ENCODE results near the gene SGCA. TPM values are rescaled to one million over a fixed set of nuclear protein-coding genes. Genes with fewer than 3 reads are reported as not detected.
A peak's percentile ranks its signal among the peaks of the same experiment; 100 is the strongest.

The SGCA gene
- total and polyA plus RNA-seq, 2 of the 13 experiments (the other 11 are each of a cell fraction or from before 2014, with no cell fraction given), result not detected

- TF ChIP-seq U2AF1 (optimal IDR thresholded peaks at IDR 0.05; ENCODE audit: low read depth, low read length), result peak; percentile 67
- TF ChIP-seq TAF15 (IDR thresholded peaks at IDR 0.05; ENCODE audit: low read depth, low read length, poor library complexity, severe bottlenecking), result no peak
- no peak for TF ChIP-seq ZFP37 (CRISPR knock-in tag; IDR thresholded peaks at IDR 0.05; ENCODE audit: borderline replicate concordance)
- TF ChIP-seq, protein P1, sequence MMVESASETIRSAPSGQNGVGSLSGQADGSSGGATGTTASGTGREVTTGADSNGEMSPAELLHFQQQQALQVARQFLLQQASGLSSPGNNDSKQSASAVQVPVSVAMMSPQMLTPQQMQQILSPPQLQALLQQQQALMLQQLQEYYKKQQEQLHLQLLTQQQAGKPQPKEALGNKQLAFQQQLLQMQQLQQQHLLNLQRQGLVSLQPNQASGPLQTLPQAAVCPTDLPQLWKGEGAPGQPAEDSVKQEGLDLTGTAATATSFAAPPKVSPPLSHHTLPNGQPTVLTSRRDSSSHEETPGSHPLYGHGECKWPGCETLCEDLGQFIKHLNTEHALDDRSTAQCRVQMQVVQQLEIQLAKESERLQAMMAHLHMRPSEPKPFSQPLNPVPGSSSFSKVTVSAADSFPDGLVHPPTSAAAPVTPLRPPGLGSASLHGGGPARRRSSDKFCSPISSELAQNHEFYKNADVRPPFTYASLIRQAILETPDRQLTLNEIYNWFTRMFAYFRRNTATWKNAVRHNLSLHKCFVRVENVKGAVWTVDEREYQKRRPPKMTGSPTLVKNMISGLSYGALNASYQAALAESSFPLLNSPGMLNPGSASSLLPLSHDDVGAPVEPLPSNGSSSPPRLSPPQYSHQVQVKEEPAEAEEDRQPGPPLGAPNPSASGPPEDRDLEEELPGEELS (CRISPR knock-in tag; IDR thresholded peaks at IDR 0.05), result no peak
- no peak for TF ChIP-seq ZNF879 (CRISPR knock-in tag; IDR thresholded peaks at IDR 0.05)
- TF ChIP-seq ZNF776 (CRISPR knock-in tag; IDR thresholded peaks at IDR 0.05), result 0 out of 2 replicates have a peak, but pooled peaks have one; percentile 26
- no peak for TF ChIP-seq ZNF7 (CRISPR knock-in tag; IDR thresholded peaks at IDR 0.05)
- peak; percentile 91 for TF ChIP-seq MEF2D (CRISPR knock-in tag; IDR thresholded peaks at IDR 0.05)
- TF ChIP-seq, protein P2, sequence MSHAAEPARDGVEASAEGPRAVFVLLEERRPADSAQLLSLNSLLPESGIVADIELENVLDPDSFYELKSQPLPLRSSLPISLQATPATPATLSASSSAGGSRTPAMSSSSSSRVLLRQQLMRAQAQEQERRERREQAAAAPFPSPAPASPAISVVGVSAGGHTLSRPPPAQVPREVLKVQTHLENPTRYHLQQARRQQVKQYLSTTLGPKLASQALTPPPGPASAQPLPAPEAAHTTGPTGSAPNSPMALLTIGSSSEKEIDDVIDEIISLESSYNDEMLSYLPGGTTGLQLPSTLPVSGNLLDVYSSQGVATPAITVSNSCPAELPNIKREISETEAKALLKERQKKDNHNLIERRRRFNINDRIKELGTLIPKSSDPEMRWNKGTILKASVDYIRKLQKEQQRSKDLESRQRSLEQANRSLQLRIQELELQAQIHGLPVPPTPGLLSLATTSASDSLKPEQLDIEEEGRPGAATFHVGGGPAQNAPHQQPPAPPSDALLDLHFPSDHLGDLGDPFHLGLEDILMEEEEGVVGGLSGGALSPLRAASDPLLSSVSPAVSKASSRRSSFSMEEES (CRISPR knock-in tag; IDR thresholded peaks at IDR 0.05), result peak; percentile 32; the same call in 1 of the 2 replicates
- peak; percentile 65; the same call in 1 of the 2 replicates for TF ChIP-seq ZNF777 (CRISPR knock-in tag; IDR thresholded peaks at IDR 0.05)
- TF ChIP-seq BCL3 (CRISPR knock-in tag; IDR thresholded peaks at IDR 0.05), result no peak
- no peak for TF ChIP-seq ZNF335 (CRISPR knock-in tag; IDR thresholded peaks at IDR 0.05)
- TF ChIP-seq ZFP82 (CRISPR knock-in tag; IDR thresholded peaks at IDR 0.05; ENCODE audit: borderline replicate concordance), result no peak
- TF ChIP-seq ZNF317 (CRISPR knock-in tag; IDR thresholded peaks at IDR 0.05), result peak; percentile 57; the same call in 1 of the 2 replicates
- TF ChIP-seq ZNF775 (CRISPR knock-in tag; IDR thresholded peaks at IDR 0.05; ENCODE audit: borderline replicate concordance), result 0 out of 2 replicates have a peak, but pooled peaks have one; percentile 32
- no peak for TF ChIP-seq EZH2 (conservative IDR thresholded peaks at IDR 0.05; ENCODE audit: low read depth, low read length)
- peak; percentile 98 for TF ChIP-seq ZFP91 (CRISPR knock-in tag; IDR thresholded peaks at IDR 0.05; ENCODE audit: borderline replicate concordance)
- 0 out of 2 replicates have a peak, but pooled peaks have one; percentile 28 for TF ChIP-seq TGIF2 (CRISPR knock-in tag; IDR thresholded peaks at IDR 0.05)
- TF ChIP-seq NR2C2 (CRISPR knock-in tag; IDR thresholded peaks at IDR 0.05; ENCODE audit: borderline replicate concordance), result no peak
- TF ChIP-seq MTERF4 (CRISPR knock-in tag; IDR thresholded peaks at IDR 0.05), result peak; percentile 69; the same call in 1 of the 2 replicates
- TF ChIP-seq ZNF781 (CRISPR knock-in tag; IDR thresholded peaks at IDR 0.05; ENCODE audit: borderline replicate concordance, not compliant biosample characterization), result no peak
- no peak; the same call in 1 of the 2 replicates for TF ChIP-seq ZNF451 (CRISPR knock-in tag; IDR thresholded peaks at IDR 0.05)
Measured at GRCh38 chr17:50151937-50152547, 13.8 kb upstream of the SGCA start (continued).
